Measurements from ENCODE around the gene CHD9.

The CHD9 gene

GRCh38 chr16:53078765-53079485 is 24.1 kb downstream of the CHD9 start:
- Mint-ChIP-seq H3K27ac (no peak overlapping the region), H3K27me3 (ENCODE audit: low read depth) (no peaks in the 10 kb centered on the region), H3K9me3 (peaks cover 7% of the 10 kb centered on the region), H3K4me3 (no peak overlapping the region), H3K4me1 (ENCODE audit: low read depth) (no peaks in the 10 kb centered on the region), H3K36me3 (ENCODE audit: low read depth) (peaks cover 2% of the 10 kb centered on the region)

GRCh38 chr16:53080345-53081031 is 25.7 kb downstream of the CHD9 start:
- no peaks in the 10 kb centered on the region for H3K9me3 Mint-ChIP-seq
- no peak overlapping the region for H3K27ac Mint-ChIP-seq
- H3K36me3 Mint-ChIP-seq (ENCODE audit: low read depth): no peaks in the 10 kb centered on the region
- no peak overlapping the region for H3K4me3 Mint-ChIP-seq
- H3K27me3 Mint-ChIP-seq (ENCODE audit: low read depth): no peaks in the 10 kb centered on the region
- H3K4me1 Mint-ChIP-seq (ENCODE audit: low read depth): no peaks in the 10 kb centered on the region

- no peaks in the 10 kb centered on the region for H3K27me3 Mint-ChIP-seq (ENCODE audit: low read depth)
- H3K4me3 Mint-ChIP-seq: no peak overlapping the region
- no peaks in the 10 kb centered on the region for H3K4me1 Mint-ChIP-seq (ENCODE audit: low read depth)
- H3K36me3 Mint-ChIP-seq (ENCODE audit: low read depth): no peaks in the 10 kb centered on the region
- H3K9me3 Mint-ChIP-seq: no peaks in the 10 kb centered on the region
- no peak overlapping the region for H3K27ac Mint-ChIP-seq
These were observed 26.2 kb downstream of the CHD9 start for GRCh38 chr16:53081032-53081424.

- H3K4me1 Mint-ChIP-seq (ENCODE audit: low read depth): no peaks in the 10 kb centered on the region
- H3K9me3 Mint-ChIP-seq: no peaks in the 10 kb centered on the region
- no peaks in the 10 kb centered on the region for H3K27me3 Mint-ChIP-seq (ENCODE audit: low read depth)
- H3K4me3 Mint-ChIP-seq: no peak overlapping the region
- H3K27ac Mint-ChIP-seq: no peak overlapping the region
- H3K36me3 Mint-ChIP-seq (ENCODE audit: low read depth): no peaks in the 10 kb centered on the region
These were observed 27.1 kb downstream of the CHD9 start for GRCh38 chr16:53081686-53082407.

GRCh38 chr16:53082509-53082908 is 27.7 kb downstream of the CHD9 start:
- H3K27me3 Mint-ChIP-seq (ENCODE audit: low read depth): no peaks in the 10 kb centered on the region

GRCh38 chr16:53083119-53083518 is 28.3 kb downstream of the CHD9 start:
- H3K27ac Mint-ChIP-seq: no peak overlapping the region
- H3K27me3 Mint-ChIP-seq (ENCODE audit: low read depth): no peaks in the 10 kb centered on the region
- H3K4me3 Mint-ChIP-seq: no peak overlapping the region
- H3K36me3 Mint-ChIP-seq (ENCODE audit: low read depth): no peaks in the 10 kb centered on the region
- H3K4me1 Mint-ChIP-seq (ENCODE audit: low read depth): no peaks in the 10 kb centered on the region
- H3K9me3 Mint-ChIP-seq: no peaks in the 10 kb centered on the region

More at GRCh38 chr16:53082509-53082908, 27.7 kb downstream of the CHD9 start:
- H3K27ac Mint-ChIP-seq: no peak overlapping the region
- no peaks in the 10 kb centered on the region for H3K4me1 Mint-ChIP-seq (ENCODE audit: low read depth)
- H3K36me3 Mint-ChIP-seq (ENCODE audit: low read depth): no peaks in the 10 kb centered on the region
- H3K4me3 Mint-ChIP-seq: no peak overlapping the region
- H3K9me3 Mint-ChIP-seq: no peaks in the 10 kb centered on the region

- Mint-ChIP-seq H3K9me3 (no peaks in the 10 kb centered on the region), H3K27ac (no peak overlapping the region)
These were observed 29.4 kb downstream of the CHD9 start for GRCh38 chr16:53084141-53084541.

GRCh38 chr16:53084746-53085334 is 30.0 kb downstream of the CHD9 start:
- no peaks in the 10 kb centered on the region for H3K4me1 Mint-ChIP-seq (ENCODE audit: low read depth)
- H3K27me3 Mint-ChIP-seq (ENCODE audit: low read depth): no peaks in the 10 kb centered on the region
- H3K36me3 Mint-ChIP-seq (ENCODE audit: low read depth): no peaks in the 10 kb centered on the region
- H3K4me3 Mint-ChIP-seq: no peak overlapping the region
- no peaks in the 10 kb centered on the region for H3K9me3 Mint-ChIP-seq
- H3K27ac Mint-ChIP-seq: no peak overlapping the region

More at GRCh38 chr16:53084141-53084541, 29.4 kb downstream of the CHD9 start:
- Mint-ChIP-seq H3K4me3 (no peak overlapping the region), H3K36me3 (ENCODE audit: low read depth) (no peaks in the 10 kb centered on the region), H3K27me3 (ENCODE audit: low read depth) (no peaks in the 10 kb centered on the region), H3K4me1 (ENCODE audit: low read depth) (no peaks in the 10 kb centered on the region)

- no peak overlapping the region for H3K27ac Mint-ChIP-seq
- no peaks in the 10 kb centered on the region for H3K27me3 Mint-ChIP-seq (ENCODE audit: low read depth)
- no peaks in the 10 kb centered on the region for H3K36me3 Mint-ChIP-seq (ENCODE audit: low read depth)
- no peaks in the 10 kb centered on the region for H3K9me3 Mint-ChIP-seq
- H3K4me1 Mint-ChIP-seq (ENCODE audit: low read depth): peaks cover 5% of the 10 kb centered on the region
- H3K4me3 Mint-ChIP-seq: no peak overlapping the region
These were observed 30.6 kb downstream of the CHD9 start for GRCh38 chr16:53085369-53085843.

- H3K9me3 Mint-ChIP-seq: no peaks in the 10 kb centered on the region
- H3K27me3 Mint-ChIP-seq (ENCODE audit: low read depth): no peaks in the 10 kb centered on the region
- H3K36me3 Mint-ChIP-seq (ENCODE audit: low read depth): no peaks in the 10 kb centered on the region
- H3K4me3 Mint-ChIP-seq: no peak overlapping the region
- H3K4me1 Mint-ChIP-seq (ENCODE audit: low read depth): peaks cover 11% of the 10 kb centered on the region
- H3K27ac Mint-ChIP-seq: no peak overlapping the region
These were observed 31.2 kb downstream of the CHD9 start for GRCh38 chr16:53085931-53086421.

- Mint-ChIP-seq H3K4me1 (ENCODE audit: low read depth) (peaks cover 13% of the 10 kb centered on the region), H3K9me3 (no peaks in the 10 kb centered on the region), H3K27me3 (ENCODE audit: low read depth) (no peaks in the 10 kb centered on the region), H3K36me3 (ENCODE audit: low read depth) (no peaks in the 10 kb centered on the region), H3K4me3 (no peak overlapping the region), H3K27ac (no peak overlapping the region)
These were observed 32.3 kb downstream of the CHD9 start for GRCh38 chr16:53087101-53087500.

- Mint-ChIP-seq H3K27ac (no peak overlapping the region), H3K27me3 (ENCODE audit: low read depth) (no peaks in the 10 kb centered on the region), H3K4me1 (ENCODE audit: low read depth) (peaks cover 23% of the 10 kb centered on the region), H3K4me3 (no peak overlapping the region), H3K9me3 (no peaks in the 10 kb centered on the region), H3K36me3 (ENCODE audit: low read depth) (no peaks in the 10 kb centered on the region)
These were observed 34.9 kb downstream of the CHD9 start for GRCh38 chr16:53089434-53090285.

GRCh38 chr16:53090286-53090590 is 35.4 kb downstream of the CHD9 start:
- Mint-ChIP-seq H3K27ac (no peak overlapping the region), H3K4me1 (ENCODE audit: low read depth) (peaks cover 23% of the 10 kb centered on the region), H3K36me3 (ENCODE audit: low read depth) (no peaks in the 10 kb centered on the region), H3K9me3 (no peaks in the 10 kb centered on the region), H3K27me3 (ENCODE audit: low read depth) (no peaks in the 10 kb centered on the region), H3K4me3 (no peak overlapping the region)

Measured in T-helper 1 cell treated with Interleukin-12 subunit alpha and Interleukin-12 subunit beta and Interleukin-4 antibody, amounts not matched to agents 30 μg/mL and 1 μg/mL, for 36 hours (primary cell).